Stimulated activated naive B cell treated with anti-CD40 and anti-IgM and Interleukin-4, amounts not matched to agents 10 μg/mL and 1 μg/mL and 100 μg/mL, for 72 hours (primary cell): ENCODE measurements around the gene CARD11.

Experiments used
- ATAC-seq, 2 donors: fragments of 150-1000 bp; cut with Tn5 transposase; replicated peaks; 2 replicates each; pipeline ENCODE4 v1.10.0; 2021; ENCODE audit warnings: moderate library complexity in 1 of 2
- DNase-seq: peaks from one replicate; pipeline ENCODE4 v3.0.0; 2021
- H3K27ac Mint-ChIP-seq: one replicate; pipeline ENCODE4 v1.8.0; 2022; ENCODE audit warnings: mild to moderate bottlenecking, mixed read lengths
- H3K27me3 Mint-ChIP-seq, 2 donors: one replicate each; pipeline ENCODE4 v1.8.0; 2022; ENCODE audit warnings: mixed read lengths in 2 of 2
- H3K36me3 Mint-ChIP-seq, 2 donors: one replicate each; pipeline ENCODE4 v1.8.0; 2022; ENCODE audit warnings: mixed read lengths in 2 of 2, mild to moderate bottlenecking in 1 of 2
- H3K4me1 Mint-ChIP-seq, 2 donors: one replicate each; pipeline ENCODE4 v1.8.0; 2022; ENCODE audit warnings: mixed read lengths in 2 of 2, mild to moderate bottlenecking in 1 of 2
- H3K4me3 Mint-ChIP-seq, 2 donors: one replicate each; pipeline ENCODE4 v1.8.0; 2022; ENCODE audit warnings: mild to moderate bottlenecking in 2 of 2, mixed read lengths in 2 of 2, moderate library complexity in 1 of 2
- H3K9me3 Mint-ChIP-seq, 2 donors: one replicate each; pipeline ENCODE4 v1.8.0; 2022; ENCODE audit warnings: mixed read lengths in 2 of 2, mild to moderate bottlenecking in 1 of 2

The CARD11 gene

DNA sequence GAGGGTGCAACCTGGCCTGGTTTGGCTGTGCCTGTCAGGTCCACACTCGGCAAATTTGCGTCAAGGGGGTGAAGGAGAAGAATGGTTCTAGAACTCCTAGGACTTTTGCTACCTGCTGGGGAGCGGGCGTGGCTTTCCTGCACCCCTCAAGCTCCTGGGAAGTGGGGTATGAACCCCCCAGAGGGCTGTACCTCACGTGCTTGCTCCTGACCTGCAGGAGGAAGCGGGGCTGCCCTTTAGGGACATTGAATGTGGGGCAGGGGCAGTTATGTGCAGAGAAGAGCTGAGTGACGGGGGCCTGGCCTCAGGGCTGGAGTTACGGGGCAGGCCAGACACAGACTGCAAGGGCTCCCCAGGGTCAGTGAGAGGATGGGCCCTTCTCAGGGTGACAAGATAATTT is 138.2 kb downstream of the CARD11 start:
- H3K36me3 Mint-ChIP-seq: peaks cover 50 to 68% of the 10 kb centered on the region in 2 donors
- peaks cover 6 to 7% of the 10 kb centered on the region in 2 donors for H3K9me3 Mint-ChIP-seq
- H3K27ac Mint-ChIP-seq: peak overlapping the region; percentile 63
- no peak for DNase-seq
- H3K4me1 Mint-ChIP-seq: peaks cover 10 to 21% of the 10 kb centered on the region in 2 donors
- H3K4me3 Mint-ChIP-seq: no peak overlapping the region
- ATAC-seq: no peak
- no peaks in the 10 kb centered on the region for H3K27me3 Mint-ChIP-seq

DNA sequence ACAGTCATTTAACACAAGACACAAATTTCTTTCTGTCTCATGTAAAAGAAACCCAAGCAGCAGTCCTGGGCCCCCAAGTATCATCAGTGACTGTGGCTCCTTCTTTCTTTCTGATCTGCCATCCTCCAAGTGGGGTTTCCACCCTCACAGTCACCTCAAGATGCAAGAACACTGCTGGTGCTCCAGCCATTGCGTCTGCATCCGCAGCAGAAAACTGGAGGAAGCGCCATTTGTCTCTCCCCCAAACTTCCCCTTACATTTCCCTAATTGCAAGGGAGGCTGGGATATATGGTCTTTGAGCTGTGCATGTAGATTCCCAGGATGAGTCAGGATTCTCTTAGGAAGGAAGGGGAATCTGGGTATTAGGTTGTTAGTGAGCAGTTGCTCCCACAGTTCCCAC is 138.6 kb downstream of the CARD11 start:
- ATAC-seq: no peak
- Mint-ChIP-seq H3K4me1 (peaks cover 10 to 19% of the 10 kb centered on the region in 2 donors), H3K27ac (peak overlapping the region; percentile 63), H3K27me3 (no peaks in the 10 kb centered on the region), H3K9me3 (peaks cover 6 to 7% of the 10 kb centered on the region in 2 donors), H3K4me3 (no peak overlapping the region), H3K36me3 (peaks cover 50 to 63% of the 10 kb centered on the region in 2 donors)
- no peak for DNase-seq

GRCh38 chr7:2904202-2904601 is 139.5 kb downstream of the CARD11 start:
- Mint-ChIP-seq H3K36me3 (peaks cover 45 to 56% of the 10 kb centered on the region in 2 donors), H3K4me1 (peaks cover 6 to 12% of the 10 kb centered on the region in 2 donors), H3K27ac (peak overlapping the region; percentile 89), H3K9me3 (peaks cover 6 to 7% of the 10 kb centered on the region in 2 donors), H3K4me3 (no peak overlapping the region), H3K27me3 (no peaks in the 10 kb centered on the region)
- no peak for DNase-seq
- no peak for ATAC-seq

DNA sequence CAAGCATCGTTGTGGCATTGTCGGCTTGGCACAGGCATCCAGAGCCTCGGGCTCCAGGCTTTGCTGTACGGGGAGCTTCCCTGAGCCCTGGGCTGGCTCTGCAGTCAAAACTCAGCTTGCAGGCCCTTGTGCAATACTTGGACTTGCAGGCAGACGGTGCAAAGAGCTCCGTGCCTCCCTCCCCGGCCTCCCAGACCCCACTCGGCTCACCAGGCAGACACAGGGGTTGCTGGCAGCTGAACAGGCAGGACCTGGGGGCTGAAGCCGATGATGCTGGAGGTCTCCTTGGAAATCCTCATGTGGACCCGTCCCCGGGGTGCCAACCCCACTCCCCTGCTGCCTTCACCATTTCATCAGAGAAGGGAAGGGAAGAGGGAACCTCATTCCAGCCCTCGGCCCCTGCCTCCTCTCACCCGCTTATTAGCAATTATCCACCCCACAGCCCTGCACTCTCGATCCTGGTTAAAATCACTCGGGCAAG is 139.9 kb downstream of the CARD11 start:
- H3K4me1 Mint-ChIP-seq: peaks cover 6 to 9% of the 10 kb centered on the region in 2 donors
- peaks cover 41 to 56% of the 10 kb centered on the region in 2 donors for H3K36me3 Mint-ChIP-seq
- DNase-seq (no peak), ATAC-seq (no peak)
- H3K9me3 Mint-ChIP-seq: peaks cover 6 to 7% of the 10 kb centered on the region in 2 donors
- H3K27ac Mint-ChIP-seq: peak overlapping the region; percentile 89
- no peaks in the 10 kb centered on the region for H3K27me3 Mint-ChIP-seq
- H3K4me3 Mint-ChIP-seq: no peak overlapping the region

DNA sequence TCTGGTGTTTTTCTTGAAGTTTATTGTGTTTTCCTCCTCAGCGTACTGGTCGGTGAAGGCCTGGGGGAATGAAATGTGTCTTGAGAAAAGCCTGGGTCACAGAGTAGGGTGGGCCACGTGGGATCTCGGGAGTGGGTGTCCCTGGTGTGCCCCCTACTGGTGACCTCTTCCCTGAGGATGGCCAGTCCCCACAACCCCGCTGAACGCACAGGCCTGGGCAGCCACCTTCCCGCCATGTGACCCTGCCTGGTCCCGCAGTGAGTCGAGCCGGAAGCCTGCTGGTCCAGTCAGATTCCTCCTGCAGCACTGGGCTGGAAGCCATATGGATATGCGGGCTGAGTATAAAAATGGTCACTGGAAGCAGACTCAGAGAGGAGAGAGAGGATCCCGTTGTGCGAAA is 146.6 kb downstream of the CARD11 start:
- H3K4me1 Mint-ChIP-seq: peaks cover 18 to 40% of the 10 kb centered on the region in 2 donors
- ATAC-seq (no peak), DNase-seq (no peak)
- no peak overlapping the region for H3K27ac Mint-ChIP-seq
- H3K4me3 Mint-ChIP-seq: no peak overlapping the region
- no peaks in the 10 kb centered on the region for H3K9me3 Mint-ChIP-seq
- peaks cover 8 to 9% of the 10 kb centered on the region in 2 donors for H3K36me3 Mint-ChIP-seq
- H3K27me3 Mint-ChIP-seq: no peaks in the 10 kb centered on the region

GRCh38 chr7:2896131-2896530 is 147.5 kb downstream of the CARD11 start:
- peak overlapping the region; percentile 47 for H3K27ac Mint-ChIP-seq
- no peak overlapping the region for H3K4me3 Mint-ChIP-seq
- DNase-seq (no peak), ATAC-seq (no peak)
- peaks cover 1 to 4% of the 10 kb centered on the region in 2 donors for H3K36me3 Mint-ChIP-seq
- H3K9me3 Mint-ChIP-seq: no peaks in the 10 kb centered on the region
- peaks cover 18 to 40% of the 10 kb centered on the region in 2 donors for H3K4me1 Mint-ChIP-seq
- H3K27me3 Mint-ChIP-seq: no peaks in the 10 kb centered on the region

DNA sequence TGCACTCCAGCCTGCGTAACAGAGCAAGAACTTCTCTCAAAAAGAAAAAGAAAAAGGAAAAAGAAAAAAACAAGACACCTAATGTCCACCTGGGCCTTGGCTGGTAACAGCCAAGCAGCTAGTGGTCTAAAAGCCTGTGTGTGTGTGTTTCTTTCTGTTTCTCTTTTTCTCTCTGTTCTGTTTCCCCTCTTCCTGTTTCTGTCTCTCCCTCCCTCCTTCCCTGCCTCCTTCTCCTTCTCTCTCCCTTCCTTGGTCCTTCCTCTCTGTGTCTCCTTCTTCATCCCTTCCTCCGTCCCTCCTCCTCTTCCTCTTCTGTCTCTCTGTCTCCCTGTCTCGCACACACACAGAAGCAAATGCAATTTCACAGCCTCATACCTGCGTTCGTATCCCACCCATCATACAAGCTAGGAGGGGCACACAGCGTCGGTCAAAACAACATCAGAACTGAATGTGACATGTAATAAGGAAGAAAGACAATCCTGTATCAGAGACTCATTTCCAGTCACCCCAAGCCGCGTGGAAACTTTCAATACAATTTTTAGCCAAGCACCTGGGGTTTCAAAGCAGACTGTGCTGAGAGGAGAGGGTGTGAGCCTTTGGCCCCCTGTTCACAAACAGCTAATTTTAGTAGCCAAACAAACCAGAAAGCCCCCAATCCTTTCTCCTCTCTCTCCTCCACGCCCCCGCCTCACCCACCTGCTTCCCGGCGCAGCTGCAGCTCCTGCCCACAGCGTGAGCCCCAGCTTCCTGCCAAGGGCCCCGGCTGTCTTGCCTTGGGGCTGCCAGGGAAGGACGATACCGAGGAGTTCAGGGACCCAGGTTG is 149.3 kb downstream of the CARD11 start:
- ATAC-seq: peak; percentile 81 to 83
- Mint-ChIP-seq H3K27ac (peak overlapping the region; percentile 96), H3K9me3 (no peaks in the 10 kb centered on the region), H3K4me1 (peaks cover 21 to 45% of the 10 kb centered on the region in 2 donors), H3K27me3 (no peaks in the 10 kb centered on the region), H3K36me3 (peaks cover 0 to 3% of the 10 kb centered on the region in 2 donors), H3K4me3 (peak overlapping the region; percentile 82 to 85)
- DNase-seq: peak; percentile 56

DNA sequence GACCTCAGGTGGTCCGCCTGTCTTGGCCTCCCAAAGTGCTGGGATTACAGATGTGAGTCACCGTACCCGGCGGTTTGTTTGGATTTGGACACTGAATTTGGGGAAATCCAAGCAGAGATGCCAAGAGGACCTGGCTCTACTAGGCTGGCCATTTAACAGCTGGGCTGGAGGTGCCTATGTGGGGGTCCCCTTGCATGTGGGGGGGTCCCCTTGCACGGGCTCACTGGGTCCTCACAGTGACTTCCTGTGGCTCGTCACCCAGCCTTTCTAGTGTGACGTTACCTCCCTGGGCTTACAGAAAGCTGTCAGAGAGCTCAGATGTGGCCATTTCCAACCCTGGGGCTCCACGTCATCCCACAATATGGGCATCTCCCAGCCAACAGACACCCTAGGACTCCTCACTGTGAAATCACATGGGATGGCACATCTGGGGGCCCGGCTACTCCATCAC is 150.2 kb downstream of the CARD11 start:
- DNase-seq (no peak), ATAC-seq (peak; percentile 6 to 42)
- peak overlapping the region; percentile 82 to 85 for H3K4me3 Mint-ChIP-seq
- no peaks in the 10 kb centered on the region for H3K27me3 Mint-ChIP-seq
- peak overlapping the region; percentile 96 for H3K27ac Mint-ChIP-seq
- H3K4me1 Mint-ChIP-seq: peaks cover 21 to 45% of the 10 kb centered on the region in 2 donors
- H3K36me3 Mint-ChIP-seq: peaks cover 0 to 3% of the 10 kb centered on the region in 2 donors
- no peaks in the 10 kb centered on the region for H3K9me3 Mint-ChIP-seq

DNA sequence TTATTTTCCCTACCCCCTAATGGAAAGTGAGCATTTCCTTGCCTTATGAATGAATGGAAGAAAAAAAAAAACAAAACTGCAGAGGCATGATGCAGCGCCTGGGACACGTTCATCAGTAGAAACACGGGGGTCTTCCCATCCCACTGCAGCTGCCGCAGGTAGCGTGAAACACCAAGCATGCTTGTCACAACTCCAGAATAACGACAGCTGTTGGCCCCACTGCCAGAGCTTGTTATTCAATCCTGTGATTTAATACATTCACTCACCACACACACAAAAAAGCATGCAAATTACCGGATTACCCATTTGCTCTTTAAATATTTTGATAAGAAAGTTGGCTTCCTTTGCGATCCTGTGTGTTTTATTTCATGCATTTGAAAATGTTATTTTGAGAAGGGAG is 151.1 kb downstream of the CARD11 start:
- peak overlapping the region; percentile 88 for H3K27ac Mint-ChIP-seq
- peaks cover 21 to 45% of the 10 kb centered on the region in 2 donors for H3K4me1 Mint-ChIP-seq
- H3K4me3 Mint-ChIP-seq: peak overlapping the region; percentile 41 to 57
- ATAC-seq (no peak), DNase-seq (no peak)
- H3K27me3 Mint-ChIP-seq: no peaks in the 10 kb centered on the region
- no peaks in the 10 kb centered on the region for H3K9me3 Mint-ChIP-seq
- no peaks in the 10 kb centered on the region for H3K36me3 Mint-ChIP-seq

GRCh38 chr7:2887816-2888215 is 155.9 kb downstream of the CARD11 start:
- H3K36me3 Mint-ChIP-seq: no peaks in the 10 kb centered on the region
- ATAC-seq (no peak), DNase-seq (no peak)
- no peaks in the 10 kb centered on the region for H3K27me3 Mint-ChIP-seq
- H3K27ac Mint-ChIP-seq: no peak overlapping the region
- peaks cover 12 to 23% of the 10 kb centered on the region in 2 donors for H3K4me1 Mint-ChIP-seq
- peak overlapping the region in 1 of 2 donors; percentile 15 for H3K4me3 Mint-ChIP-seq
- H3K9me3 Mint-ChIP-seq: no peaks in the 10 kb centered on the region

DNA sequence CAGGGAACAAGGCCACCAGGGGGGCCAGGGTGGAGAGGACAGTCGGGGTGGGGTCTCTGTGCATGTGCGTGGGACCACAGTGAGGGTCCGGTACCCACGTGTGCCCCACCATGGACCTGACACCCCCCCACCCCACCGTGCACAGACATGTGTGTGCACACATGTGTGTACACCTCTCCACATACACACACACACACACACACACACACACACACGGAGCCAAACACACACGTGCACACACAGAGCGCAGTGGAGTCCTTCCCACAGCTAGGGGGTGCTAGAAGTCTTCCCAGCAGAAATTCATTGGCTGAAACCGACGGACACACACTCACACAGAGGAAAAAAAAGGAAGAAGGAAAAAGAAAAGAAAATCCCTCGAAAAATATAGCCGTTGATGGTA is 156.8 kb downstream of the CARD11 start:
- Mint-ChIP-seq H3K4me3 (peak overlapping the region in 1 of 2 donors; percentile 2), H3K36me3 (no peaks in the 10 kb centered on the region), H3K27ac (no peak overlapping the region), H3K4me1 (peaks cover 7 to 17% of the 10 kb centered on the region in 2 donors), H3K27me3 (no peaks in the 10 kb centered on the region), H3K9me3 (no peaks in the 10 kb centered on the region)
- DNase-seq (peak; percentile 41), ATAC-seq (peak; percentile 88 to 94)

DNA sequence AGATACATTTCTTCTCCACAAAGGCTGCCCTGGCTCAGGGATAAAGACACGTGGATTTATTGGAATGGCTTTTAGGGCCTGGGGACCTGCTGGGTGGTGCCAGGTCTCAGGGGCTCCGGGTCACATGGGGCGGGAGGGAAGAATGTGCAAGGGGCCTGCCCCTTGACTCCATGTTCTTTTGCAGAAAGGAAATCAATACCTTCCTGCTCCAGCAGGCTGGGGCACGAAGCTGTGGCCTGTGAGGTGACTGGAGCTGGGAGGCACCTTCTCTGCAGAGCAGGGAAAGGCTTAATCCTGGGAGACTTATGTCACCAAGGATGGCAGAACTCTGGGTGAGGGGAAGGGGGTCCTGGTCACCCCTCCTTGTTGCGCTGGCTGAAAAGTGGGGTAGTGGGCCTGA is 157.3 kb downstream of the CARD11 start:
- Mint-ChIP-seq H3K27me3 (no peaks in the 10 kb centered on the region), H3K4me1 (peaks cover 7 to 17% of the 10 kb centered on the region in 2 donors), H3K9me3 (no peaks in the 10 kb centered on the region), H3K36me3 (no peaks in the 10 kb centered on the region), H3K4me3 (no peak overlapping the region), H3K27ac (peak overlapping the region; percentile 47)
- no peak for ATAC-seq
- DNase-seq: no peak

- ATAC-seq: no peak
- H3K4me3 Mint-ChIP-seq: no peak overlapping the region
These were observed 159.5 kb downstream of the CARD11 start for GRCh38 chr7:2884161-2884560.

GRCh38 chr7:2883101-2883500 is 160.6 kb downstream of the CARD11 start:
- H3K27me3 Mint-ChIP-seq: no peaks in the 10 kb centered on the region
- ATAC-seq: no peak
- H3K9me3 Mint-ChIP-seq: no peaks in the 10 kb centered on the region
- peaks cover 13 to 22% of the 10 kb centered on the region in 2 donors for H3K4me1 Mint-ChIP-seq
- DNase-seq: no peak
- no peaks in the 10 kb centered on the region for H3K36me3 Mint-ChIP-seq
- no peak overlapping the region for H3K4me3 Mint-ChIP-seq
- no peak overlapping the region for H3K27ac Mint-ChIP-seq

More at GRCh38 chr7:2884161-2884560, 159.5 kb downstream of the CARD11 start:
- peaks cover 6 to 12% of the 10 kb centered on the region in 2 donors for H3K4me1 Mint-ChIP-seq
- no peak overlapping the region for H3K27ac Mint-ChIP-seq
- H3K27me3 Mint-ChIP-seq: no peaks in the 10 kb centered on the region
- H3K36me3 Mint-ChIP-seq: no peaks in the 10 kb centered on the region
- H3K9me3 Mint-ChIP-seq: no peaks in the 10 kb centered on the region
- no peak for DNase-seq

DNA sequence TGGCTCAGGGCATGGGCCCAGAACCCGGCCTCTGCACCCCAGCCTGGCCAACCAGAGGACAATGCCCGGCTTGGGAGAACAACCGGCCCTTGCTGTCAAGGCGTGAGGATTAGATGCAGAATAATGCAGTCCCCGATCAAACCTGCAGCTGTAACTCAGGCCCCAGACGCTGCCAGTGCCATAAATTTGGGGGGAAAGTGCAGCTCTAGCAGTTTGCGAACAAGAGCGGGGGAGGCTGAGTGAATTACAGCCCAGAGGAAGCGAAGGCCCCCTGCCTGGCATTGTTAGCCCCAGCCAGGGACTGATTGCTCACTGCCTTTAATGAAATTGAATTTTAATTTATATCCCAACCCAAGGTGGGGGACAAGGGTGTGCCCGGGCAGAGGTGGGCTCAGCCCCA is 161.6 kb downstream of the CARD11 start:
- no peak overlapping the region for H3K4me3 Mint-ChIP-seq
- H3K27me3 Mint-ChIP-seq: no peaks in the 10 kb centered on the region
- H3K9me3 Mint-ChIP-seq: no peaks in the 10 kb centered on the region
- H3K36me3 Mint-ChIP-seq: no peaks in the 10 kb centered on the region
- H3K4me1 Mint-ChIP-seq: peaks cover 13 to 19% of the 10 kb centered on the region in 2 donors
- no peak for ATAC-seq
- H3K27ac Mint-ChIP-seq: no peak overlapping the region
- no peak for DNase-seq
